Upper lobe of right lung (tissue), 1 donor: ENCODE data around the gene TSPAN11. TPM values are rescaled to one million over a fixed set of nuclear protein-coding genes. Genes with fewer than 3 reads are reported as not detected.

Experiments
- ATAC-seq: fragments of 200-7000 bp; cut with Tn5 transposase; one replicate; pipeline ENCODE4 v1.9.1; 2020; ENCODE audit warnings: mild to moderate bottlenecking, moderate library complexity
- DNase-seq: peaks from one replicate; pipeline ENCODE4 v3.0.0-alpha.2; 2020
- H3K27ac ChIP-seq: fragments of 200-600 bp; one replicate; pipeline ENCODE4 v1.8.0; 2022
- H3K27me3 ChIP-seq: fragments of 200-600 bp; one replicate; pipeline ENCODE4 v1.8.0; 2022; ENCODE audit warnings: mild to moderate bottlenecking
- H3K36me3 ChIP-seq: fragments of 200-600 bp; one replicate; pipeline ENCODE4 v1.8.0; 2022
- H3K4me1 ChIP-seq: fragments of 200-600 bp; one replicate; pipeline ENCODE4 v1.8.0; 2022
- H3K4me3 ChIP-seq: fragments of 200-600 bp; one replicate; pipeline ENCODE4 v1.8.0; 2022; ENCODE audit warnings: mild to moderate bottlenecking
- H3K9me3 ChIP-seq: fragments of 200-600 bp; one replicate; pipeline ENCODE4 v1.8.0; 2022
- intact Hi-C: fragments of 100-400 bp; cut with DNase I; formaldehyde crosslinking; loops from one replicate; pipeline ENCODE4 v1.11.0; 2022
- total RNA-seq: library from RNA; stranded (reverse); fragmentation: NEBNext Ultra II Directional; extraction: Animal tissue kit (Norgen Biotek cat#: 25700); gene quantifications from one replicate; pipeline ENCODE4 v1.2.1, GENCODE V29; 2021
- TF ChIP-seq, protein P1 (sequence below): fragments of 200-600 bp; IDR thresholded peaks from one replicate; pipeline ENCODE4 v1.8.0; 2022; ENCODE audit warnings: antibody characterized with exemption
- donor health status: DM: no; HTN: yes; CAD: no; lungs with severe emphysema.

TSPAN11 gene
- total RNA-seq, 1 donor from 2014 or later = 7.8 TPM

DNA sequence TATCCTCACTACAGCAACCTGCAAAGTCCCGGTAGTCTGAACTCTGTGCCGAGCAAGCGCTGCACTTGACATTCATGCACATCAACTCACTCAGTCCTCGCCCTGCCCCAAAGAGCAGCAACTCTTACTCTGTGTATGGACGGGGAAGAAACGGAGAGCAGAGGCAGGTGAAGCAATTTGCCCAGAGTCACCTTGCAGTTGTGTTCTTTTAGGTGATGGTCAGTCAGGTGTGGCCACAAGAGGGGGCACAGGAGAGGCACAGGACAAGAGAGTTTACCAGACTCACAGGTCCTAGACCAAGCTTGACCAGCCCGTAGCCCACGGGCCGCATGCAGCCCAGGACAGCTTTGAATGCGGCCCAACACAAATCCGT lies 39.1 kb downstream of the TSPAN11 start:
- Histone ChIP-seq H3K27ac (no peak overlapping the region), H3K27me3 (no peaks in the 10 kb centered on the region), H3K4me3 (no peak overlapping the region), H3K4me1 (peaks cover 2% of the 10 kb centered on the region), H3K9me3 (no peaks in the 10 kb centered on the region), H3K36me3 (no peaks in the 10 kb centered on the region)
- ATAC-seq = no peak
- TF ChIP-seq, protein P1, sequence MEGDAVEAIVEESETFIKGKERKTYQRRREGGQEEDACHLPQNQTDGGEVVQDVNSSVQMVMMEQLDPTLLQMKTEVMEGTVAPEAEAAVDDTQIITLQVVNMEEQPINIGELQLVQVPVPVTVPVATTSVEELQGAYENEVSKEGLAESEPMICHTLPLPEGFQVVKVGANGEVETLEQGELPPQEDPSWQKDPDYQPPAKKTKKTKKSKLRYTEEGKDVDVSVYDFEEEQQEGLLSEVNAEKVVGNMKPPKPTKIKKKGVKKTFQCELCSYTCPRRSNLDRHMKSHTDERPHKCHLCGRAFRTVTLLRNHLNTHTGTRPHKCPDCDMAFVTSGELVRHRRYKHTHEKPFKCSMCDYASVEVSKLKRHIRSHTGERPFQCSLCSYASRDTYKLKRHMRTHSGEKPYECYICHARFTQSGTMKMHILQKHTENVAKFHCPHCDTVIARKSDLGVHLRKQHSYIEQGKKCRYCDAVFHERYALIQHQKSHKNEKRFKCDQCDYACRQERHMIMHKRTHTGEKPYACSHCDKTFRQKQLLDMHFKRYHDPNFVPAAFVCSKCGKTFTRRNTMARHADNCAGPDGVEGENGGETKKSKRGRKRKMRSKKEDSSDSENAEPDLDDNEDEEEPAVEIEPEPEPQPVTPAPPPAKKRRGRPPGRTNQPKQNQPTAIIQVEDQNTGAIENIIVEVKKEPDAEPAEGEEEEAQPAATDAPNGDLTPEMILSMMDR = no peak
- no peak for DNase-seq
- intact Hi-C loops = no loop called here

DNA sequence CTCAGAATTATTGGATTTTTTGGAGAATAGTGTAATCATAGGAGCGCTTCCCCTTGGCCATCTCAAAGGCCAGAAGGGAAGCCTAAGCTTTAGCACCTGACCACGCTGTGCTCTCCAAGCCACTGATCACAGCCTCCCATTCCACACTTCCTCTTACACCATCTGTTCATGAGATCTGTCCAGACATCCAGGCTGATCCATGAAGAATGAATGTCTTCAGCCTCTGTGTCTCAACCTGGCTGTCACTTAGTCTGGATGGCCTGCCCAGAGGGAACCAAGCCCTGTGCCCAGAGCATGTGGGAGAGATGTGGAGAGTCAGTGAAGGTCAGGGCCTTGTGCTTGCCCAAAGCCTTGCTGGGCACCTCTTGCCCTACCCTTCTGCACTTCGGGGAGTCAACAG lies 40.5 kb downstream of the TSPAN11 start:
- Histone ChIP-seq H3K4me1 (peaks cover 7% of the 10 kb centered on the region), H3K4me3 (no peak overlapping the region), H3K9me3 (no peaks in the 10 kb centered on the region), H3K27me3 (no peaks in the 10 kb centered on the region), H3K36me3 (no peaks in the 10 kb centered on the region), H3K27ac (no peak overlapping the region)
- intact Hi-C loops = no loop called here
- ATAC-seq (no peak), DNase-seq (peak; percentile 39)
- TF ChIP-seq, protein P1 = no peak

DNA sequence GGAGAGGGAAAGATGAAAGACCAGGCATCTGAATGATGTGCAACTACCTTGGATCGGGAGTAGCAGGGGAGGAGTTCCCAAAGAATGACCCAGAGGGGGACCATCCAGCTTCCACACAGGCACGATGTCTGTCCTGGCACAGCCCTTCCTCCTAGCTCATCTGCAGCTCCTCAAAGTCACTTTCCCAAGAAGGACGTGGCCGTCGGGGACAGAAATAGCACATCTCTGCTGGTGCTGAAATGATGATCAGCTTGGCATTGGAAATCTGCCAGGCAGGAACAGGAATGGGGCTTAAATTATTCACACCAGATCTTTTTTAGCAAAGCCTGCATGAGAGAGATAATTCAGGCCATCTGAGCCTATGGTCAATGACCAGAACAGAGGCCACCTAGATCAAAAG lies 41.7 kb downstream of the TSPAN11 start:
- no peaks in the 10 kb centered on the region for H3K27me3 ChIP-seq
- ATAC-seq = no peak
- peaks cover 7% of the 10 kb centered on the region for H3K4me1 ChIP-seq
- H3K9me3 ChIP-seq = no peaks in the 10 kb centered on the region
- no peak overlapping the region for H3K4me3 ChIP-seq
- intact Hi-C loops = no loop called here
- peak; percentile 5 for DNase-seq
- TF ChIP-seq, protein P1 = no peak
- no peaks in the 10 kb centered on the region for H3K36me3 ChIP-seq
- no peak overlapping the region for H3K27ac ChIP-seq

DNA sequence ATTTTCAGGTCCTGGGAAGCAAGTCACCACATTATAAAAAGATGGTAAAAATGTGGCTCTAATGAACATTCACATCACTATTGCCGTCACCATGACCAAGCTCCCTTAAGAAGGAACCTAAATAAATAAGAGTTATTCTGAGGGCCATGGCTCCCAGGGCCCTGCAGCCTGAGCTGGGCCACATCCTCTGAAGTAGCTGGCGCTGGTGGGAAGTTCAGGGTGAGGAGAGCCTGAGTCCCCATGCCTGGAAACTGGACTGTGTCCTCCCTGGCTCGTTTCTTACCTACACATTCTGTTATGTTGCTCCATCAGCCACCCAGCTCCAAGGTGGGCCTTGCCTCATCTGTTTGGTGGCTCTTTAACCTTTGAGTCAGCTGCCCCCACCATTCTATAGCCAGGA lies 42.5 kb downstream of the TSPAN11 start:
- intact Hi-C loops = no loop called here
- no peaks in the 10 kb centered on the region for H3K36me3 ChIP-seq
- TF ChIP-seq, protein P1 = no peak
- H3K27ac ChIP-seq = no peak overlapping the region
- no peaks in the 10 kb centered on the region for H3K27me3 ChIP-seq
- H3K4me3 ChIP-seq = no peak overlapping the region
- ATAC-seq (no peak), DNase-seq (peak; percentile 38)
- H3K4me1 ChIP-seq = peaks cover 7% of the 10 kb centered on the region
- H3K9me3 ChIP-seq = no peaks in the 10 kb centered on the region

DNA sequence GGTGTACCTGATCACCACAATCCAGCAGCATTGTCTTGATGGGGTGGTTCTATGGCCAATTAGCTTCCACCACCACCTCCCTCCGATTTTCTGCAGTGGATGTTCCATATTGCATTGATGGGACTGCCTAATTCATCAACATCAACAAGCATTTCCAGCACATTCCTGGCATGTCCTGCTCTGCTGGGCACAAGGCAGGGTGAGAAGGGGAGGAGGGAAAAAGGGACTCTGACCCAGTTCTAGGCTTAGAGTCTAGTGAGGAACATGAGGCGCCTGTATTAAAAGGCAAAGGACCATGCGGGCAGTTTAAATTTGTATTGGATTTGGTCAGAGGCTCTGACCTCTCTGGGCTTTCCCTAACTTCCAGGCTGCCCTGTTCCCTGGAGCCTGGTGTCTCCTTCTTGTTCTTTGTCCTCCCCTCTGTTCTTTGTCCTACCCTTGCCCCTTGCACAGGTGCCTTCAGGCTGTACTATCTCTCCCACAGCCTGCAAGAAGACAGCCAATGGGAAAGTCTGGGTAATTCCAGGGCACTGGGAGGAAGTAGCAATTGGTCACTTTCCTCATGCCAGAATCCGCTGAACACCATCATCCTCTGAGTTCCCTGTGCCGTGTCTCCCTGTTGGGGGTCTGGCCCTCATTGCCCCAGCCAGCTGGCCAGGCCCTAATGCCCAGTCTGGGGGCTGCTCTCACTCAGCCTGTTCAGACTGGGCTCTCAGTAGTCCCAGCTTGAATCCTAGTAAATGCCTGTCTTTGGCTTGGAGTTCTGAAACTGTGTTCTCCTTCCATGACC lies 43.3 kb downstream of the TSPAN11 start:
- intact Hi-C loops = no loop called here

More for the DNA sequence above, 43.3 kb downstream of the TSPAN11 start:
- Histone ChIP-seq H3K4me3 (no peak overlapping the region), H3K27ac (no peak overlapping the region), H3K27me3 (no peaks in the 10 kb centered on the region), H3K4me1 (peaks cover 7% of the 10 kb centered on the region), H3K9me3 (no peaks in the 10 kb centered on the region), H3K36me3 (no peaks in the 10 kb centered on the region)
- ATAC-seq (no peak), DNase-seq (no peak)
- TF ChIP-seq, protein P1 = no peak
